Measurements from ENCODE around the gene NKD1. TPM values are rescaled to one million over a fixed set of nuclear protein-coding genes. Genes with fewer than 3 reads are reported as not detected.
"Not testable (repeated sequence)": the region's sequence is repeated elsewhere in the genome, so short reads cannot be mapped to it uniquely, and the experiment has no call there.

Gene NKD1
- total RNA-seq, 4 donors from 2014 or later: 3.5 to 48.1 (median 8.9) TPM

DNA sequence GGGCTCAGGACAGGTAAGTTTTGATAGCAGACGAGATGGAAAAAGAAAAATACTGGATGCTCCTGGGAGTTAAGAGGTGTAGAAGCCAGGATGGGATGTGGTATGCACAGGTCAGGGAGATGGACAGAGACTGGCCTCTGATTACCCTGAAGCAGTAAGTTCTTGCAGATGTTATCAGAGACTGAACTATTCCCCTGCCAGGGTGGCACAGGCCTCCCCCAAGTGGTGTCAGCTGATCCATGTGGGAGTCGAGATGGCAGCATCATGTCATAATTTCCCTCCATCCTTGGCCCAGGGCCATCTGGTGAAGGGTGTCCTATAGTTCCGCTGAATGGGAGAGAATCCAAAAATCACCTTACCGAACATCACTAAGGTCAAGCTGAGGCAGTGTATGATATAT lies 14.1 kb upstream of the NKD1 start:
- no peak overlapping the region for H3K4me3 ChIP-seq
- H3K27me3 ChIP-seq: no peaks in the 10 kb centered on the region
- no peaks in the 10 kb centered on the region for H3K36me3 ChIP-seq
- H3K4me1 ChIP-seq: no peaks in the 10 kb centered on the region
- TF ChIP-seq, protein P1, sequence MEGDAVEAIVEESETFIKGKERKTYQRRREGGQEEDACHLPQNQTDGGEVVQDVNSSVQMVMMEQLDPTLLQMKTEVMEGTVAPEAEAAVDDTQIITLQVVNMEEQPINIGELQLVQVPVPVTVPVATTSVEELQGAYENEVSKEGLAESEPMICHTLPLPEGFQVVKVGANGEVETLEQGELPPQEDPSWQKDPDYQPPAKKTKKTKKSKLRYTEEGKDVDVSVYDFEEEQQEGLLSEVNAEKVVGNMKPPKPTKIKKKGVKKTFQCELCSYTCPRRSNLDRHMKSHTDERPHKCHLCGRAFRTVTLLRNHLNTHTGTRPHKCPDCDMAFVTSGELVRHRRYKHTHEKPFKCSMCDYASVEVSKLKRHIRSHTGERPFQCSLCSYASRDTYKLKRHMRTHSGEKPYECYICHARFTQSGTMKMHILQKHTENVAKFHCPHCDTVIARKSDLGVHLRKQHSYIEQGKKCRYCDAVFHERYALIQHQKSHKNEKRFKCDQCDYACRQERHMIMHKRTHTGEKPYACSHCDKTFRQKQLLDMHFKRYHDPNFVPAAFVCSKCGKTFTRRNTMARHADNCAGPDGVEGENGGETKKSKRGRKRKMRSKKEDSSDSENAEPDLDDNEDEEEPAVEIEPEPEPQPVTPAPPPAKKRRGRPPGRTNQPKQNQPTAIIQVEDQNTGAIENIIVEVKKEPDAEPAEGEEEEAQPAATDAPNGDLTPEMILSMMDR (IDR thresholded peaks at IDR 0.05): no peak
- TF ChIP-seq POLR2A (IDR thresholded peaks at IDR 0.05): no peak
- DNase-seq: no peak
- intact Hi-C loops (cut with DNase I; ENCODE audit: low total_unique reads): no loop called here
- no peak overlapping the region for H3K27ac ChIP-seq
- no peaks in the 10 kb centered on the region for H3K9me3 ChIP-seq

- Histone ChIP-seq H3K4me3 (no peak overlapping the region), H3K27me3 (no peaks in the 10 kb centered on the region), H3K27ac (no peak overlapping the region), H3K36me3 (no peaks in the 10 kb centered on the region), H3K9me3 (no peaks in the 10 kb centered on the region), H3K4me1 (no peaks in the 10 kb centered on the region)
- intact Hi-C loops (cut with DNase I; ENCODE audit: low total_unique reads): no loop called here
- no peak for DNase-seq
- TF ChIP-seq POLR2A (IDR thresholded peaks at IDR 0.05): no peak
- TF ChIP-seq, protein P1 (IDR thresholded peaks at IDR 0.05): no peak
These were observed 13.6 kb upstream of the NKD1 start for GRCh38 chr16:50534556-50534955.

GRCh38 chr16:50534958-50535357 lies 13.2 kb upstream of the NKD1 start:
- Histone ChIP-seq H3K4me3 (no peak overlapping the region), H3K9me3 (no peaks in the 10 kb centered on the region), H3K27ac (no peak overlapping the region), H3K4me1 (no peaks in the 10 kb centered on the region), H3K36me3 (no peaks in the 10 kb centered on the region), H3K27me3 (no peaks in the 10 kb centered on the region)
- no peak for TF ChIP-seq POLR2A (IDR thresholded peaks at IDR 0.05)
- TF ChIP-seq, protein P1 (IDR thresholded peaks at IDR 0.05): no peak
- DNase-seq: no peak
- intact Hi-C loops (cut with DNase I; ENCODE audit: low total_unique reads): no loop called here

- intact Hi-C loops (cut with DNase I; ENCODE audit: low total_unique reads): no loop called here
- H3K4me3 ChIP-seq: no peak overlapping the region
- TF ChIP-seq, protein P1 (IDR thresholded peaks at IDR 0.05): no peak
- TF ChIP-seq POLR2A (IDR thresholded peaks at IDR 0.05): no peak
- DNase-seq: no peak
- no peaks in the 10 kb centered on the region for H3K4me1 ChIP-seq
- H3K9me3 ChIP-seq: no peaks in the 10 kb centered on the region
- no peak overlapping the region for H3K27ac ChIP-seq
- H3K36me3 ChIP-seq: no peaks in the 10 kb centered on the region
- H3K27me3 ChIP-seq: no peaks in the 10 kb centered on the region
These were observed 12.5 kb upstream of the NKD1 start for GRCh38 chr16:50535506-50536257.

DNA sequence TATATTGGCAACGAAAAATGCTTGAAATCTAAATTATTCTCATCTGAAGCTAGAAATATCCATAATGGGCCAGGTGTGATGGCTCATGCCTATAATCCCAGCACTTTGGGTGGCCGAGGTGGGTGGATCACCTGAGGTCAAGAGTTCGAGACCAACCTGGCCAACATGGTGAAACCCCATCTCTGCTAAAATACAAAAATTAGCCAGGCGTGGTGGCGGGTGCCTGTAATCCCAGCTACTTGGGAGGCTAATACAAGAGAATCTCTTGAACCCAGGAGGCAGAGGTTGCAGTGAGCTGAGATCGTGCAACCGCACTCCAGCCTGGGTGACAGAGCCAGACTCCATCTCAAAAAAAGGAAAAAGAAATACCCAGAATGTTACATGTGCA lies 11.9 kb upstream of the NKD1 start:
- intact Hi-C loops (cut with DNase I; ENCODE audit: low total_unique reads); H3K9me3 ChIP-seq; H3K27me3 ChIP-seq; H3K36me3 ChIP-seq; H3K4me1 ChIP-seq; H3K4me3 ChIP-seq; DNase-seq; H3K27ac ChIP-seq: not testable (repeated sequence)

All from uterus (tissue), 4 donors.